T-helper 9 cell (primary cell): ENCODE results near the gene CFAP73.
"Not testable (repeated sequence)": the region's sequence is repeated elsewhere in the genome, so short reads cannot be mapped to it uniquely, and the experiment has no call there.

Experiments
- DNase-seq: peaks from one replicate; pipeline ENCODE4 v3.0.0-alpha.2; 2020

CFAP73 gene

DNA sequence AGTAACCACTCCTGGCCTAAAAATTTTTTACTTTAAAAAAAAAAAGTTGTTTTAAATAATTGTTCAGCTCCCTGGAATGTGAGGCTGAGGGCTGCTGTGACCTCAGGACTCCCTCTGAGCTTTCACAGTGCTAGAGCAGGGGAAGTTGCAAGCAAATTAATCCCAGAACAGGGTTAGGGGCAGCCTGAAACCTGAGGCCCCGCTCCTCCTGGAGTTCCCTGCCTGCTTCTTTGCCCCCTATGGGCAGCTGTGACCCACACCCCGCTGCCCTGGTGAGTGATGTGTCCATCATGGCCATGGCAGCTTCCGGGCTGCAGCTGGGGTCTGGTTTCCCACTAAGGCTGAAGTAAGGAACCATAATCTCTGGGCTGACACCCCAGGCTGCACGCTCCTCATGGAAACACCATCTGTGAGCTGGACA is 45.5 kb downstream of the CFAP73 start:
- no peak for DNase-seq

DNA sequence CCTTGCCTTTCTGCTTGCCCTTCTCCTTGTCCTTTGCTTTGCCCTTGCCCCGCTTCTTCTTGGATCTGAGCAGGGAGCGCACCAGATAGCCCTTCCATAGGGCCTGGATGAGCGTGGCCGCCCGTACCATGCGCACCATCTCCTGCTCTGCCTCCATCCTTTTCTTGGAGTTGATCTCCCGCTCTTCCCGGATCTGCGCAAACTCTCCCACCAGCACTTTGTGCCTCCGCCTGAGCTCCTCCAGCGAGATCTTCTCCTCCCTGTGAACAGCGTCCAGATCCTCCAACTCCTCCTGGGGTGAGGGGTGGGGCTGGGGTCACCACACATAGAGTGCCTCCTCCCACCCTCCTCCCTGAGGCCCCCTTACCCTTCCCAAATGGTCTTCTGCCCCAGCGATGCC is 46.1 kb downstream of the CFAP73 start:
- no peak for DNase-seq

DNA sequence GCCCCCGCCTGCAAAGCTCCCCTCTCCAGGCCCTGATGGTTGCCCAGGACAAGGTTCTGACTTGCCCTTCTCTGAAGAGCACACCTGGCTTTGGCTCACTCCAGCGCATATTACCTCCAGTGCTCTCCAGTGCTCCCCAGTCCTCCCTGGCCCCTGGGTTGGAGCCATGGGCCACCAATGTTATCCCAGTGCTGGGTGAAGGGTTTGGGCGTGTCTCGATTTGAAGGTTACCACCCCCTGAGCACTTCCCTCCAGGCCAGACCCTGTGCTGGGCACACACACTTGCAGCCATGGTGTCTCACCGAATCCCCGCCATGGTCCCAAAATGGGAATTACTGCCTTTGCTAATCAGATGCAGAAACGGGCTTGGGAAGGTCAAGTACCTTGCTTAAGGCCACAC is 47.1 kb downstream of the CFAP73 start:
- no peak for DNase-seq

DNA sequence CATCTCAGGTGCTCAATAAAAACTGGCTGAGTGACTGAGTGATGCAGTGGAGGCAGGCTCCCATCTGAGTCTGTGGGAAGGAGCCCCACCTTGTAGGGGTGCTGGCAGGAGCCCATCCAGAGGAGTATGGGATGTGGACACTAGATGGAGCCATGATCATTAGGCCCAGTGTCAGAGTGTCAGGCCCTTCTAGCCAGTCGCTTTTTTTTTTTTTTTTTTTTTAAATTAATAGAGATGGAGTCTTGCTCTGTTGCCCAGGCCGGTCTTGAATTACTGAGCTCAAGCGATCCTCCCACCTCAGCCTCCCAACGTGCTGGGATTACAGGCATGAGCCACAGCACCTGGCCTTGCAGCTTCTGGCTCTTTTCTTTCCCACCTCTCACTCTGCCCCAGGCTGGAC is 47.5 kb downstream of the CFAP73 start:
- DNase-seq: peak; percentile 20

DNA sequence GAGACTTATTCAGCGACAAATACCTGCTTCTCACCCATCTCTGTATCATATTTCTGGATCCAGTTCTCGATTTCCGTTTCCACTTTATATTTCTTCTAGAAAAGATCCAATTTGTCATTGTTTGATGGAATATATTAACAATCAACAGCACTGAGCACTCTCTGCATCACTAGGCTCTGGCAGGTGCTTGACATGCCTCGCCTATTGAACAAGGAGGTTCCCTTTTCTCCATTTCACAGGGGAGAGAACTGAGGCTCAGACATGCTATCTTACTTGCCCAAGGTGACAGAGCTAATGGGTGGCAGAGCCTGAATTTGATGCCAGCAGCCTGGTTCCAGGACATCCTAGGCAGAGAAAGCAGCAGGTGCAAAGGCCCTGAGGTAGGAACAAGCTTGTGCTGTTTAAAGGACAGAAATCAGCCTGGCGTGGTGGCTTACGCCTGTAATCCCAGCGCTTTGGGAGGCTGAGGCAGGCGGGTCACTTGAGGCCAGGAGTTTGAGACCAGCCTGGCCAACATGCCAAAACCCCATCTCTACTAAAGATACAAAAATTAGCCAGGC is 48.1 kb downstream of the CFAP73 start:
- no peak for DNase-seq

DNA sequence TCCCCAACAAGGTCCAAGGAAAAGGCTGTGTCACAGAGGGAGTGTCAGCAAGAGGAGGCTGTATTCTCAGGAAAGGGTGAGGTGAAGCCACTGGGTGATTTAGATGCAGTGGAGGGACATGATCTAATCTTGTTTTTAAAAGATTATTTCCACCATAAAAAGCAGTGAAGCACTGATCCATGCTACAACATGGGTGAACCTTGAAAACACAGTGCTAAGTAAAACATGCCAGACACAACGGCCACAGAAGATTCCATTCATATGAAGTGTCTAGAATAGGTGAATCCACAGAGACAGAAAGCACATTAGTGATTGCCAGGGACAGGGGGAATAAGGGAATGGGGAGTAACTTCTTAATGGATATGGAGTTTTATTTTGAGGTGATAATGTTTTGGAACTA is 48.8 kb downstream of the CFAP73 start:
- no peak for DNase-seq

DNA sequence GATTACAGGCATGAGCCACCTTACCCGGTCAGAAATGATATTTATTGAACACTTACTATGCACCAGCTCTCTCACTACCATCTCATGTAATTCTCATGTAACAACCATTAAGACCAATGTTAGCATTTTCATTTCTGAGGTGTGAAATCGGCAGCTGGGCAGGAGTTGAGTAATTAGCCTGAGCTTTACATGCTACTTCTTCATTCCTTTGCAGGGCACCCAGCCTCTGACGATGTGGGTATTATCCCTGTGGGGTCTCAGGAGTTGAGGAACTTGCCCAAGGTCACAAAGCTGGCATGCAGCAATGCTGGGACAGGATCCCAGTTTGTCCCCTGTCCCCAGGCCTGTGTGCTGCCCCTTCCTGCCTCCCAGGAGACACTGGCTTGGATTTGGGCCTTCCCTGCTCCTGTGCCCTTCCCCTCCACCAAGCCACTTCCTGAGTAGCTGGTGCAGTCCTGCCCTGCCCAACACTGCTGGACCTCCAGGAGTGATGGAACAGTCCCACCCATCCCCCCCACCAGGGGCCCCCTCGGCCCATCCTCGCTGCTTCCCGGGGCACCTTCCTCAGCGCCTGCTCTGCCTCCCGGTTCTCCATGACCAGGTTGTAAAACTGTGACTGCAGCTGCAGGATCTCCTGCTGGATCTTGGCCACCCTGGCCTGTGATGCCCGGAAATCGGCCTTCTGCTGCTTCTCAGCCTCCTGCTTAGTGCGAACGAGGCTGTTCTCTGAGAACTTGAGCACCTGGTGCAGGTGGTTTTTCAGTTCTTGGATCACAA is 50.7 kb downstream of the CFAP73 start:
- DNase-seq: no peak

DNA sequence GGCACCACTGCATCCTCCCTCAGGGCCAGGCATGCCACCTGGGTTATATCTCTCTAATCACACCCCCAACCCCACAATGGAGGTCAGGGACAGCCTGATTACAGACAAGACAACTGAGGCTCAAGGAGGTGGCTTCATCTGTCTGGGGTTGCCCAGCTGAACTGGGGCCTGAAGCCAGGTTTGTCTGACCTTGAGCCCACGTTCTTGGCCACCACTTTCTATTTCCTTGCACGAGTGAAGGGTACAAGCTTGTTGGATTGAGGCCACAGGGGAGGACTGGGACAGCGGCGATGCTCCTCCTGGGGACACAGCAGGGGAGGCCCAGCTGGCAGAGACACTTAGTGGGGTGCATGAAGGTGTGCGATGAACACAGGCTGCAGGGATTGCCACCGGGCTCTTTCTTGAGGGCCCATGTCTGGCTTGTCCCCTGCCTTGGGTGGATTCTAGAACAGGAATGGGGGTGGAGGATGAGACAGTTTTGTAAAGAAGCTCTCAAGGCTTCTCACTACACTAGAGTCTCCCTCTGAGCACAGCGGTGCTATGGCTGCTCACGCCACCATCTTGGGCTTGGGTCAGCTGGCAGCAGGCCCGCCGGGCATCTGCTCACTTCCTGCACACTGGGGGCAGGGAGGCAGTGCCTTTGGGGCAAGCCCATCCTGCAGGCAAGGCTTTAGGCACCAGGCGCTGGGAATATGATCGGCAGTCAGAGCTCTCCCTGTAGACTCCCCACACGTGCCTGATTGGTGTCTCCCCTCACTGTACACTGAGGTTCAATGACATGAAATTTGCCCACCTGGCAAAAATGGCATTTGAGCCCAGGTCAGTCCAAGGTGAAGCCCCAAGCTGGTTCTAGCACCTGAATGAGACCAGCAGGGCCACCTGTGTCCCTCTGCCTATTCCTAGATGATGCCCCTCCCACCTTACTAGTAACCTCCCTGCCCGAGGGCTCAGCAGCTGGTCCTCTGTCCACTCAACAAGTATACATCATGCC is 52.0 kb downstream of the CFAP73 start:
- no peak for DNase-seq

DNA sequence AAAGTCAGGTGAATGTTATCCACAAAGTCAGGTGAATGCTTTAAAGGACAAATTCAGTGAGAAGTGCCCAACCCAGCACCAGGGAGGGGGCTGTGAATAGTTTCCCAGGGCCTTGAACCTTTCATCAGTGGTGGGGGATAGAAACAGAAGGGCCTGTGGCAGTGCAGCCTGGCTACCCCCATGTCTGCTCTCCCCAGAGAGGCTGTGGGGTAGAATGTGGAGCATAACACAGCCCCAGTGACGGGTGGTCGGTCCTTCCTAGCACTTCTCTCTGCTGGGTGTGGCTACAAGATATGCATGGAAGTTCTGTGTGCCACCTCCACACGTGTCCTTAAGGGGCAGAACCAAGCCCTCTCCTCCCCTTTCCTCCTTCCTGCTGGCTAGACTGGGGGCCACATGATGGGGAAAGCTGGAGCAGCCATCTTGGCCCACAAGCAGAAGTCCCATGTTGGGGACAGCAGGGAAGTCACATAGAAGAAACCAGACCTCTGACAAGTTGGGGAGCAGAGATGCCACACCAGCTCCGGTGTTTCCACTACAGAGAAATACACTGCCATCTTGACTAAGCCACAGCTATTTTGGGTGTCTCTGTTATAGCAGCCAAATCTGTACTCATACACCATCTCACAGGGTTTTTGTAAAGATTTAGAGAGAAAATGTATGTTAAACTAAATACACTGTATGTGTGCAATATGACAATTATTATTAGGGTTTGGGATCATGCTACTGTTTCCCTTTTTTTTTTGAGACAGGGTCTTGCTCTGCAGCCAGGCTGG is 53.0 kb downstream of the CFAP73 start:
- DNase-seq: no peak

DNA sequence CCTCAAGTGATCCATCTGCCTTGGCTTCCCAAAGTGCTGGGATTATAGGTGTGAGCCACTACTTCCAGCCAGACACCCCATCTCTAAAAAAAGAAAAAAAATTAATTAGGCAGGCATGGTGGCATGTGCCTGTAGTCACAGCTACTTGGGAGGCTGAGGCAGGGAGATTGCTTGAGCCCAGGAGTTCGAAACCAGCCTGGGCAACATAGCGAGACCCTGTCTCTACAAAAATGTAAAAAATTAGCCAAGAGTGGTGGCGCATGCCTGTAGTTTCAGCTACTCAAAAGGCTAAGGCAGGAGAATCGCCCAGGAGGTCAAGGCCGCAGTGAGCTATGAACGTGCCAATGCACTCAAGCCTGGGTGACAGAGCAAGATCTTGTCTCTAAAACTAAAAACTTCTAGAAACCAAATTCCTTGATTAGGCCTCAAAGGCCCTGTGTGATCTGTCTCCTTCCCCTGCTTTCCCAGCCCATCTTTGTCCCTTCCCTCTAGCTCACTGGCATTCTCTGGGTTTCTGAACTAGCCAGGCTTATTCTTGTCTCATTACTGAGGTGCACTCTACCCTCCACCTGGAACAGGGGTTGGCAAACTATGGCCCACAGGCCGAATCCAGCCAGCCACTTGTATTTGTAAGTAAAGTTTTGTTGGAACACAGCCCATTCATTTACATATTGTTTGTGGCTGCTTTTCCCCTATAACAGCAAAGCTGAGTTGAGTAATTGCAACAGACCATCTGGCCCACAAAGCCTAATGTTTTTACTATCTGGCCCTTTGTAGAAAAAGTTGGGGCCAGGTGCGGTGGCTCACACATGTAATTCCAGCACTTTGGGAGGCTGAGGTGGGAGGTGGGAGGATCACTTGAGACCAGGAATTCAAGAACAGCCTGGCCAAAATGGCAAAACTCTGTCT is 54.6 kb downstream of the CFAP73 start:
- no peak for DNase-seq

DNA sequence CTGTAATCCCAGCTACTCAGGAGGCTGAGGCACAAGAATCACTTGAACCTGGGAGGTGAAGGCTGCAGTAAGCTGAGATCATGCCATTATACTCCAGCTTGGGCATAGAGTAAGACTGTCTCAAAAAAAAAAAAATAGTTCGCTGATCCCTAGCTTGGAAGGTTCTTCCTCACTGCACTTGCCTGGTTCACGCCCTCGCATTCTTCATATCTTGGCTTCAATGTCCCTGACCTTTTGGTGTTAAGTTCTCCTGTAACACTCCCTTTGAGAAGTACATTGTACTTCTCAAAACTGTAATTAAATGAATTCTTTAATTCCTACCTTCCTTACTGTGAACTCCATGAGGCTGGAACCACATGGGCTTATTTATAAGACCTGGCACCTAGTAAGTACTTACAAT is 55.3 kb downstream of the CFAP73 start:
- no peak for DNase-seq

DNA sequence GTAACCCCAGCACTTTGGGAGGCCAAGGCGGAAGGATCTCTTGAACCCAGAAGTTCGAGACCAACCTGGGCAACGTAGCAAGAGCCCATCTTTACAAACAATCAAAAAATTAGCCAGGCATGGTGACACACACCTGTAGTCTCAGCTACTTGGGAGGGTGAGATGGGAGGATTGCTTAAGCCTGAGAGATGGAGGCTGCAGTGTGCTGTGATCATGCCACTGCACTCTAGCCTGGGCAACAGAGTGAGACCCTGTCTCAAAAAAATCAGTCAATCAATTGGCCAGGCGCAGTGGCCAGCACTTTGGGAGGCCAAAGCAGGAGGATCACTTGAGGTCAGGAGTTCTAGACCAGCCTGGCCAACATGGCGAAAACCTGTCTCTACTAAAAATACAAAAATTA is 57.3 kb downstream of the CFAP73 start:
- not testable (repeated sequence) for DNase-seq

DNA sequence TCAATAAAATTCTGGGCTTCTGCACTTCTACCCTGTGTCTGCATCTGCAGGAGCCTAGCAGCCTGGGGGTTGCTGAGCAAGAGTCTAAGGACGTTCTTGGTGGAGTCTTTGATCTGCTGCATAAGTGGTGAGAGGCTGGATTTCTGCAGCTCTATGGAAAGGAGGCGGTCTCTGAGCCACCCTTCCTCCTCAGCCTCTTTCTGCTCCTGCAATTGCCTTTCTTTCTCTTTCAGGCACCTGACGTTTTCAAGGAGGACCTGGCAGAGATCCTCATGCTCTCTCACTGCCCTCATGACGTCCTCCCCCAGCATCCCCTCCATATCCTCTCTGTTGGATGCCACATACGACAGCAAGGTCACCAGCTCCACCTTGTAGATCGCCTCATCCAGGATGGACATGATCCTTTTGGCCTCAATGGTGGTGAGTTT is 58.1 kb downstream of the CFAP73 start:
- DNase-seq: no peak

DNA sequence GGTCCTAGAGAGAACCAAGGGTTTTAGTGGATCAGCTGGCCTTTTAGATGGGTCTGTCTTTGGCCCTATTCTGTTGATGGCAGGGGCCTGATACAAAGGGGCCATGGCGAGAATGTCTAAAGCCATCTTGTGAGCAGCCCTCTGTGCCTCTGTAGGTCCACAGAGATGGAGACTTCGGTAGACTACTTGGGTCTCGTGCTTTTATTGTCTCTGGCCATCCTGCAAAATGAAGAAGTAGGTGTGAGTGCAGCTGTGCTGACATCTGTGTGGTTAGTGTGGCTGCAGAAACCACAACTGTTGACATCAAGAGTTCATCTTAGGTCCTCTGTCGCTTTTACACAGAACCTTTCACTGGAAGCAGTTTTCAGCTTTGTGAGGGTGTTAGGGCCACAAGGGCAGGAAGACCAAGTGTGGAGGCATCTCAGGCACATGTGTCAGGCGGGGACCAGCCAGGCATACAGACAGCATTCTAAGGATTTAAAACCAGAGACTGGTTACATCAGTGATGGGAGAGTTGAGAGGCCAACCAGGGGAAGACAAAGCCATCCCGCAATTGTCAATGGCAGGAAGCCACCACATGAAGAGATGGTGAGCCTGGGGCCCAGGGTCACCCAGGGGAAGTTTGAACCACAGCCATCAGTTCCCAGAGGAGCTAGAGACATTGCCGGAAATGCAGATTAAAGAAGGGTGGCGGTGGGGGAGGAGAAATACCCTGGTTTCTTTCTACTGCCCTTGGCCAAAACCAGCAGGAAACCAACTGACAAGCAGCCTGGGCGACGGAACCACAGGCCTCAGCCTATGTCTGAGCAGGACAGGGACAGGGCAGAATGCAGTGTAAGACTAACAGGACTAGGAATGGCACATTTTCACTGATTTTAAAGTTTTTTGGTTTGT is 58.8 kb downstream of the CFAP73 start:
- peak; percentile 38 for DNase-seq
